Right lobe of liver (tissue), 6 donors: ENCODE measurements around the gene THRAP3. TPM values are rescaled to one million over a fixed set of nuclear protein-coding genes. Genes with fewer than 3 reads are reported as not detected.
A peak's percentile ranks its signal among the peaks of the same experiment; 100 is the strongest.

Experiments
- ATAC-seq, 4 donors: fragments of 200-7000 bp; cut with Tn5 transposase; one replicate each; pipeline ENCODE4 v1.9.1; 2020; ENCODE audit warnings: mild to moderate bottlenecking in 4 of 4, moderate library complexity in 4 of 4
- DNase-seq, 3 donors: peaks; one replicate each; pipeline ENCODE4 v3.0.0-alpha.2; 2020
- H3K27ac ChIP-seq, 3 donors: fragments of 200-600 bp; one replicate each; pipeline ENCODE4 v1.8.0; 2022
- H3K27me3 ChIP-seq, 2 donors: fragments of 200-600 bp; one replicate each; pipeline ENCODE4 v1.8.0; 2022
- H3K36me3 ChIP-seq, 4 donors: fragments of 200-600 bp; sonication (generic) in 1 of 4; one replicate each; pipeline versions ENCODE4 v1.5.1 to v1.8.0; 2017 to 2022; ENCODE audit warnings: control low read depth in 1 of 4
- H3K4me1 ChIP-seq, 4 donors: fragments of 200-600 bp; sonication (generic) in 1 of 4; one replicate each; pipeline versions ENCODE4 v1.5.1 to v1.8.0; 2017 to 2022; ENCODE audit warnings: control low read depth in 1 of 4
- H3K4me3 ChIP-seq, 3 donors: fragments of 200-600 bp; one replicate each; pipeline ENCODE4 v1.8.0; 2022
- H3K9me3 ChIP-seq, 4 donors: fragments of 200-600 bp; sonication (generic) in 1 of 4; one replicate each; pipeline versions ENCODE4 v1.5.1 to v1.8.0; 2017 to 2022; ENCODE audit warnings: control low read depth in 1 of 4
- POLR2A ChIP-seq: fragments of 450-650 bp; IDR thresholded peaks from one replicate; pipeline ENCODE4 v1.6.1; 2017; ENCODE audit warnings: antibody characterized with exemption, mild to moderate bottlenecking
- WGBS: methylation state at CpG from one replicate; pipeline ENCODE4 v1.1.6; 2018; ENCODE audit warnings: low coverage, low lambda C conversion rate; ENCODE audit not compliant: insufficient coverage; ENCODE audit errors: missing lambda C conversion rate; 5-methylcytosine and 5-hydroxymethylcytosine counted together
- intact Hi-C, 2 donors: fragments of 100-400 bp; cut with DNase I; formaldehyde crosslinking; loops; one replicate each; pipeline versions ENCODE4 v1.11.2 to v1.14.1; 2022
- total RNA-seq, 6 experiments: library from RNA; depleted of rRNA in 2 of 6; stranded (reverse); fragments of >200 nt in 2 of 6; fragmentation: NEBNext Ultra II Directional in 3 of 6; extraction: Animal tissue kit (Norgen Biotek cat#: 25700) in 3 of 6; gene quantifications; one replicate each; pipeline versions ENCODE4 v1.1.0 to v1.2.4, GENCODE V29; 2016 to 2023
- TF ChIP-seq, protein P1 (sequence below), 4 donors: fragments of 200-600 bp in 3 of 4; fragments of 450-650 bp in 1 of 4; IDR thresholded peaks; one replicate each; pipeline versions ENCODE4 v1.5.1 to v1.8.0; 2016 to 2022; ENCODE audit warnings: antibody characterized with exemption in 4 of 4, mild to moderate bottlenecking in 2 of 4
- donor health status: DM: no; HTN: yes; CAD: no.
- donor health status: DM: no; HTN: no; CAD: no.
- donor health status: DM: no; HTN: no; CAD: no.
- donor health status: DM: no; HTN: yes; CAD: no.
- donor health status: DM: no; HTN: yes; CAD: no.

The THRAP3 gene
- total RNA-seq, 6 experiments from 2014 or later = 33.7 to 53.6 (median 40.7) TPM

DNA sequence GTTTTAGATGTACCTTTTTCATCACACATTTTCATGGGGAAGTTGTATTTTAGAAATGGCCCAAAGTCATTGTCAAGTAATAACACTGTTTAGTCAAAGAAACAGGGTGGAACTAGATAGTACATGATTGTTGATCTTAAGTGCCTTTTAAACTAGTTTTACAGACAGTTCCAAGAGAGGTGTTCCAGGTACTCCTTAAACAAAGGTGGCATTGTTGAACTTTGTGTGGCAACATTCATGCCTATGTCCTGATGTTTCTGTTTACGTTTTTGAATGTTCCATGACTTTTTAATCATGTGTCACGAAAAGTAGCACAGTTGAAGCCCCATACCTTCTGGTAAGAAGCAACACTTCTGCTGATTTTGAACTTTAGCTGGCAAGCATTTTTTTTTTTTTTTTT is 72.8 kb downstream of the THRAP3 start:
- TF ChIP-seq POLR2A = no peak
- TF ChIP-seq, protein P1, sequence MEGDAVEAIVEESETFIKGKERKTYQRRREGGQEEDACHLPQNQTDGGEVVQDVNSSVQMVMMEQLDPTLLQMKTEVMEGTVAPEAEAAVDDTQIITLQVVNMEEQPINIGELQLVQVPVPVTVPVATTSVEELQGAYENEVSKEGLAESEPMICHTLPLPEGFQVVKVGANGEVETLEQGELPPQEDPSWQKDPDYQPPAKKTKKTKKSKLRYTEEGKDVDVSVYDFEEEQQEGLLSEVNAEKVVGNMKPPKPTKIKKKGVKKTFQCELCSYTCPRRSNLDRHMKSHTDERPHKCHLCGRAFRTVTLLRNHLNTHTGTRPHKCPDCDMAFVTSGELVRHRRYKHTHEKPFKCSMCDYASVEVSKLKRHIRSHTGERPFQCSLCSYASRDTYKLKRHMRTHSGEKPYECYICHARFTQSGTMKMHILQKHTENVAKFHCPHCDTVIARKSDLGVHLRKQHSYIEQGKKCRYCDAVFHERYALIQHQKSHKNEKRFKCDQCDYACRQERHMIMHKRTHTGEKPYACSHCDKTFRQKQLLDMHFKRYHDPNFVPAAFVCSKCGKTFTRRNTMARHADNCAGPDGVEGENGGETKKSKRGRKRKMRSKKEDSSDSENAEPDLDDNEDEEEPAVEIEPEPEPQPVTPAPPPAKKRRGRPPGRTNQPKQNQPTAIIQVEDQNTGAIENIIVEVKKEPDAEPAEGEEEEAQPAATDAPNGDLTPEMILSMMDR (IDR thresholded peaks at IDR 0.05) = no peak
- H3K27me3 ChIP-seq = no peaks in the 10 kb centered on the region
- intact Hi-C loops = no loop called here
- 83% methylated on average over 2 of the region's 2 CpGs for WGBS
- DNase-seq (no peak), ATAC-seq (no peak)
- H3K9me3 ChIP-seq = no peaks in the 10 kb centered on the region
- no peak overlapping the region for H3K4me3 ChIP-seq
- H3K4me1 ChIP-seq = peaks cover 0 to 3% (median 1%) of the 10 kb centered on the region in 4 donors
- peaks cover 13 to 85% (median 44%) of the 10 kb centered on the region in 4 donors for H3K36me3 ChIP-seq
- H3K27ac ChIP-seq = no peak overlapping the region

DNA sequence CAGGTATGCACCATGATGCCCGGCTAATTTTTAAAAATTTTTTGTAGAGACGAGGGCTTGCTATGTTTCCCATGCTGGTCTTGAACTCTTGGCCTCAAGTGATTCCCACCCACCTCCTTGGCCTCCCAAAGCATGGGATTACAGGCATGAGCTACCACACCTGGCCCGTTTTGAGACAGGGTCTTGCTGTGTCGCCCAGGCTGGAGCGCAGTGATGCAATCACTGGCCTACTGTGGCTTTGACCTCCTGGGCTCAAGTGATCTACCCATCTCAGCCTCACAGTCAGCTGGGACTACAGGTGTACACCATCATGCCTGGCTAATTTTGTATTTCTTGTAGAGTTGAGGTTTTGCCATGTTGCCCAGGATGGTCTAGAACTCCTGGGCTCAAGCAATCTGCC is 74.4 kb downstream of the THRAP3 start:
- Histone ChIP-seq H3K9me3 (no peaks in the 10 kb centered on the region), H3K27me3 (no peaks in the 10 kb centered on the region), H3K27ac (no peak overlapping the region), H3K36me3 (peaks cover 5 to 87% (median 41%) of the 10 kb centered on the region in 4 donors), H3K4me1 (peaks cover 0 to 3% (median 1%) of the 10 kb centered on the region in 4 donors), H3K4me3 (no peak overlapping the region)
- WGBS = 100% methylated on average over 2 of the region's 5 CpGs
- TF ChIP-seq POLR2A = no peak
- TF ChIP-seq, protein P1 (IDR thresholded peaks at IDR 0.05) = no peak
- no peak for ATAC-seq
- DNase-seq = no peak
- intact Hi-C loops = no loop called here

DNA sequence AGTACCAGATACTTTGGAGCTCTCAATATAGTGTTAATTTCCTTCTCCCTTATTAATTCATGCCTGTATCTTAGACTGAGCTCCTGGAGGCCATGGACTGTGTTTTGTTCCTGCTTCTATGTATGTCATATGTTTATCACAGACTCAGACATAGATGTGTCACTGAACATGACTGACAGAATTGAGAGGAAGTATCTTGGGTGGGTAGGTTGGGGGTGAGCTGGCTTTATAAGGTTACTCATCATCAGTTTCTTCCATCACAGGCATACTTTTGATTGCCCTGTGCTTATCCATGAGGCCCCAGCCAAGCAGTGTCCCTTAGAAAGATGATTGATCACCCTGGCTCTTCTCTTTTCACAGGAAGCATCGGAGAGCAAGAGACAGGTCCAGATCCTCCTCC is 76.3 kb downstream of the THRAP3 start:
- no peaks in the 10 kb centered on the region for H3K27me3 ChIP-seq
- intact Hi-C loops = no loop called here
- ATAC-seq (peak in 1 of 4 donors; percentile 2), DNase-seq (no peak)
- H3K36me3 ChIP-seq = peaks cover 7 to 86% (median 31%) of the 10 kb centered on the region in 4 donors
- peaks cover 0 to 3% (median 1%) of the 10 kb centered on the region in 4 donors for H3K4me1 ChIP-seq
- no peaks in the 10 kb centered on the region for H3K9me3 ChIP-seq
- no peak overlapping the region for H3K4me3 ChIP-seq
- 86% methylated on average over 1 of the region's 1 CpG for WGBS
- no peak for TF ChIP-seq POLR2A
- TF ChIP-seq, protein P1 (IDR thresholded peaks at IDR 0.05) = no peak
- peak overlapping the region in 2 of 3 donors; percentile 15 to 46 for H3K27ac ChIP-seq

DNA sequence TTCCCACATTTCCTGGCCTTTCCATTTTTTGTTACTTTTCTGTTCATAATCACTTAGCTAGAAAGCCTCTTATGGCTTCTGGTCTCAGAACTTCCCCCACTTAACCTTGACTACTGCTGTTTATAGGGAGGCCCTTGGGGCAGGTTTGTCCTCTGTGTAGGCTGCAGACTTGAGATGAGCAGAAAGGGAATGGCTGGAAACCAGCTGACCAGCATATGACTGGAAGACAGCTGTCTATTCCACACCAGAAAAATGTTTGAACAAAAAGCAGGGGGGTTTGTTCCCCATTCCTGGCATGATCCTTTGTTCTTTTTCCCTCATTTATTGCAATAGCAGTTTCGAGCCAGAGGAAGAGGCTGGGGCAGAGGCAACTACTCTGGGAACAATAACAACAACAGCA is 77.0 kb downstream of the THRAP3 start:
- no peak overlapping the region for H3K4me3 ChIP-seq
- TF ChIP-seq POLR2A = no peak
- TF ChIP-seq, protein P1 (IDR thresholded peaks at IDR 0.05) = no peak
- no peaks in the 10 kb centered on the region for H3K27me3 ChIP-seq
- no peak for ATAC-seq
- DNase-seq = peak in 1 of 3 donors; percentile 7
- peaks cover 7 to 84% (median 31%) of the 10 kb centered on the region in 4 donors for H3K36me3 ChIP-seq
- WGBS = 80% methylated on average over 1 of the region's 1 CpG
- H3K27ac ChIP-seq = peak overlapping the region in 1 of 3 donors; percentile 46
- intact Hi-C loops = no loop called here
- no peaks in the 10 kb centered on the region for H3K9me3 ChIP-seq
- H3K4me1 ChIP-seq = peaks cover 0 to 8% (median 1%) of the 10 kb centered on the region in 4 donors
